ENCODE results near the gene PLEKHM2.

PLEKHM2 gene

DNA sequence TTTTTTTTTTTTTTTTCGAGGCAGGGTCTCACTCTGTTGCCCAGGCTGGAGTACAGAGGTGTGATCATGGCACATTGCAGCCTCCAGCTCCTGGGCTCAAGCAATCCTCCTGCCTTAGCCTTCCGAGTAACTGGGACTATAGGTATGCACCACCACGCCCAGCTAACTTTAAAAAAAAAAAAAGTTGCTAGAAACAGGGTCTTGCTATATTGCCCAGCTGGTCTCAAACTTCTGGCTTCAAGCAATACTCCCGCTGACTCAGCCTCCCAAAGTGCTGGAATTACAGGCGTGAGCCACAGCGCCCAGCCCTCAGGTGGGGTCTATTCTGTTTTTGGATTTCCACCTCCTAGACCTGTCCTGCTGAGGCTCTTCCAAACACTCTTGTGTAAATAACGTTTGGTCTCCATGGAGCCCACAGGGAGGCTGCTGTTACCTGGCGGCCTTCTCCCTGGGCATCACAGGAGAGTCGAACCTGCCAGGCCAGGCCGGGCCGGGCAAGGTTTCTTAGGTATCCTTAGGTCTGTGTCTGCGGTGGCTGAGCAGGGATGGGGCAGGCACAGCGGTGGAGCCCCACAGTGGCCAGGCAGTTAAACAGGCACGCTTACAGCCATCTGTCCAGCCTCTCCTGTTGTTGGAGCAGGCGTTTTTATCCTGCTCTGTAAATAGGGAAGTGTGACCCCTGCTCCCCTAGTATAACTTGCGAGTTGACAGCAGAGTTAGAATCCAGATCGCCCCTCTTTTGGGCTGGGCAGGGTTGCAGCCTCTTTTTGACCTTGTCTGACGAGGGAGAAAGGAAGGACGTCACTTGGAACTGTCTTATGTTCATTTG is 18.8 kb downstream of the PLEKHM2 start:
- H3K36me3 ChIP-seq (ENCODE audit: insufficient read depth, low read length), result peaks cover 18% of the 10 kb centered on the region
- TF ChIP-seq, protein P1, sequence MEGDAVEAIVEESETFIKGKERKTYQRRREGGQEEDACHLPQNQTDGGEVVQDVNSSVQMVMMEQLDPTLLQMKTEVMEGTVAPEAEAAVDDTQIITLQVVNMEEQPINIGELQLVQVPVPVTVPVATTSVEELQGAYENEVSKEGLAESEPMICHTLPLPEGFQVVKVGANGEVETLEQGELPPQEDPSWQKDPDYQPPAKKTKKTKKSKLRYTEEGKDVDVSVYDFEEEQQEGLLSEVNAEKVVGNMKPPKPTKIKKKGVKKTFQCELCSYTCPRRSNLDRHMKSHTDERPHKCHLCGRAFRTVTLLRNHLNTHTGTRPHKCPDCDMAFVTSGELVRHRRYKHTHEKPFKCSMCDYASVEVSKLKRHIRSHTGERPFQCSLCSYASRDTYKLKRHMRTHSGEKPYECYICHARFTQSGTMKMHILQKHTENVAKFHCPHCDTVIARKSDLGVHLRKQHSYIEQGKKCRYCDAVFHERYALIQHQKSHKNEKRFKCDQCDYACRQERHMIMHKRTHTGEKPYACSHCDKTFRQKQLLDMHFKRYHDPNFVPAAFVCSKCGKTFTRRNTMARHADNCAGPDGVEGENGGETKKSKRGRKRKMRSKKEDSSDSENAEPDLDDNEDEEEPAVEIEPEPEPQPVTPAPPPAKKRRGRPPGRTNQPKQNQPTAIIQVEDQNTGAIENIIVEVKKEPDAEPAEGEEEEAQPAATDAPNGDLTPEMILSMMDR (IDR thresholded peaks at IDR 0.05; ENCODE audit: borderline replicate concordance, extremely low read depth, low read length, poor library complexity, severe bottlenecking), result no peak
- no peak for TF ChIP-seq EZH2 (IDR thresholded peaks at IDR 0.05; ENCODE audit: borderline replicate concordance, low read depth, low read length, severe bottlenecking)
- no peak overlapping the region for H3K27ac ChIP-seq (ENCODE audit: low read length)
- H3K27me3 ChIP-seq (ENCODE audit: insufficient read depth, low read length, poor library complexity), result no peaks in the 10 kb centered on the region
- H3K4me3 ChIP-seq (ENCODE audit: low read depth in 1 of 2, low read length in 2 of 2), result no peak overlapping the region
- no peak overlapping the region for H3K4me2 ChIP-seq (ENCODE audit: insufficient read depth, low read length)
- H3K9me3 ChIP-seq (ENCODE audit: insufficient read depth, low read length, severe bottlenecking), result no peaks in the 10 kb centered on the region
- peaks cover 34% of the 10 kb centered on the region for H4K20me1 ChIP-seq (ENCODE audit: insufficient read depth, low read length)
- no peak overlapping the region for H3K9ac ChIP-seq (ENCODE audit: low read depth, low read length)
- no peak for DNase-seq
- no peak for ATAC-seq (ENCODE audit: insufficient read depth, low read depth)
- peaks cover 60% of the 10 kb centered on the region for H3K79me2 ChIP-seq (ENCODE audit: insufficient read depth, low read length)
- H2AFZ ChIP-seq (ENCODE audit: low read depth, low read length), result no peak overlapping the region
- H3K4me1 ChIP-seq (ENCODE audit: insufficient read depth, low read length), result no peaks in the 10 kb centered on the region

DNA sequence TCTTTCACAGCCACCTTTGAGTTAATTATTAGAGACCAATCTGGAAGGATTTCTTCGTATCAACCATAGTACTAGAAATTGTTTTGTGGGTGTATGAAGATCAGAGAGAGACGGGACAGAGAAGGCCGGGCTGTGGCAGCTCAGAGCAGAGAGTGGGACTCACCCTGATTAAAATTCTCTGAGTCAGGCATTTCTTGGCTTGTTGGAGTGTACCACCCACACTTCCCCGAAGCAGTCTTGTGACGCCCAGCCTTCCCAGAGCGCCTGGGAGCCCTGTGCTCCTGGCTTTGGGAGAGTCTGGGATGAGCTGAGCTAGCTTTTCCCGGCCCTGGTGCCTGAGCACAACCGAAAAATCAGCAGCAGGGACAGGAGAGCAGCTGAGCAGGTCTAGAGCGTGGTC is 19.4 kb downstream of the PLEKHM2 start:
- no peak overlapping the region for H3K9ac ChIP-seq (ENCODE audit: low read depth, low read length)
- H3K36me3 ChIP-seq (ENCODE audit: insufficient read depth, low read length), result peaks cover 18% of the 10 kb centered on the region
- no peak for DNase-seq
- no peak for TF ChIP-seq EZH2 (IDR thresholded peaks at IDR 0.05; ENCODE audit: borderline replicate concordance, low read depth, low read length, severe bottlenecking)
- TF ChIP-seq, protein P1 (IDR thresholded peaks at IDR 0.05; ENCODE audit: borderline replicate concordance, extremely low read depth, low read length, poor library complexity, severe bottlenecking), result no peak
- no peaks in the 10 kb centered on the region for H3K4me1 ChIP-seq (ENCODE audit: insufficient read depth, low read length)
- H3K27me3 ChIP-seq (ENCODE audit: insufficient read depth, low read length, poor library complexity), result no peaks in the 10 kb centered on the region
- no peak overlapping the region for H3K27ac ChIP-seq (ENCODE audit: low read length)
- H3K4me3 ChIP-seq (ENCODE audit: low read depth in 1 of 2, low read length in 2 of 2), result no peak overlapping the region
- no peak overlapping the region for H3K4me2 ChIP-seq (ENCODE audit: insufficient read depth, low read length)
- no peak overlapping the region for H2AFZ ChIP-seq (ENCODE audit: low read depth, low read length)
- peaks cover 59% of the 10 kb centered on the region for H3K79me2 ChIP-seq (ENCODE audit: insufficient read depth, low read length)
- no peaks in the 10 kb centered on the region for H3K9me3 ChIP-seq (ENCODE audit: insufficient read depth, low read length, severe bottlenecking)
- ATAC-seq (ENCODE audit: insufficient read depth, low read depth), result no peak
- H4K20me1 ChIP-seq (ENCODE audit: insufficient read depth, low read length), result peaks cover 34% of the 10 kb centered on the region

DNA sequence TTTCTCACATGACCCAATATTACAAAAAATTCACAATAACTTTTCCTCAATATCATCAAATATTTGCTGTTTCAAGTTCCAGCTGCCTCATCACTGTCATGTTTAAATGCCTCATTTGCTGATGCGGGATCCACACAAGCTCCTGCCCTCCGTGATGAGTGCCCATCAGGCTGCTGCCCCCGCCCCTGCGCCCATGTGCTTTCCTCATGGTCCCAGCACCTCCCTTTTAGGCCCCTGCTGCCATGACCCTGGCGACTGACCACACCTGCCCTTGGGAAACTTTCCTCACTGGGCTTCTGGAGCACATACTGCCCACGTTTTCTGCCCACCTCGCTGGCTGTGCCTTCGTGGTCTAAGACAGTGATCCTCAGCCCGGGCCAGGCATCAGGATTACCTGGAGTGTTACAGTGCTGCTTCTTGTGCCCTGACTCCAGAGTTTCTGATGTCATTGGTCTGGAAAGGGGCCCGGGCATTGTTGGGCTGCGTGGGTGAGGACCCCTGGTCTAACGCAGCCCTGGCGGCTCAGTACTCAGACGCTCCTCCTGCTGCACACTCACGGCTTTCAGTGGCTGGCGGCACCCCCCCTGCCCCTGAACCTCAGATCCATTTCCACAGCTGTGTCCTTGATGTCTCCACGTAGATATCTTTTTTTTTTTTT is 20.5 kb downstream of the PLEKHM2 start:
- no peaks in the 10 kb centered on the region for H3K9me3 ChIP-seq (ENCODE audit: insufficient read depth, low read length, severe bottlenecking)
- H4K20me1 ChIP-seq (ENCODE audit: insufficient read depth, low read length), result peaks cover 43% of the 10 kb centered on the region
- H3K36me3 ChIP-seq (ENCODE audit: insufficient read depth, low read length), result peaks cover 18% of the 10 kb centered on the region
- no peak overlapping the region for H3K4me2 ChIP-seq (ENCODE audit: insufficient read depth, low read length)
- H3K4me1 ChIP-seq (ENCODE audit: insufficient read depth, low read length), result no peaks in the 10 kb centered on the region
- H3K9ac ChIP-seq (ENCODE audit: low read depth, low read length), result no peak overlapping the region
- TF ChIP-seq, protein P1 (IDR thresholded peaks at IDR 0.05; ENCODE audit: borderline replicate concordance, extremely low read depth, low read length, poor library complexity, severe bottlenecking), result no peak
- no peak for TF ChIP-seq EZH2 (IDR thresholded peaks at IDR 0.05; ENCODE audit: borderline replicate concordance, low read depth, low read length, severe bottlenecking)
- ATAC-seq (ENCODE audit: insufficient read depth, low read depth), result no peak
- no peak overlapping the region for H3K4me3 ChIP-seq (ENCODE audit: low read depth in 1 of 2, low read length in 2 of 2)
- DNase-seq, result no peak
- H3K27me3 ChIP-seq (ENCODE audit: insufficient read depth, low read length, poor library complexity), result no peaks in the 10 kb centered on the region
- H3K27ac ChIP-seq (ENCODE audit: low read length), result no peak overlapping the region; the same call in 1 of the 2 replicates
- peaks cover 63% of the 10 kb centered on the region for H3K79me2 ChIP-seq (ENCODE audit: insufficient read depth, low read length)
- H2AFZ ChIP-seq (ENCODE audit: low read depth, low read length), result no peak overlapping the region

All from DND-41 (cell line).